GM12878 (cell line): ENCODE results near the gene GRIK4.

Experiments
- ATF2 ChIP-seq: IDR thresholded peaks from 2 replicates; pipeline ENCODE4 v1.6.1; 2012; ENCODE audit warnings: low read length, inconsistent platforms
- CBX3 ChIP-seq: fragments of 200-600 bp; sonication (generic); IDR thresholded peaks from 2 replicates; pipeline ENCODE4 v1.6.1; 2016; ENCODE audit warnings: low read depth, borderline replicate concordance
- CREM ChIP-seq: IDR thresholded peaks from 2 replicates; pipeline ENCODE4 v1.6.1; 2014; ENCODE audit warnings: antibody characterized with exemption, low read depth
- CTCF ChIP-seq, 3 experiments: IDR thresholded peaks in 2 of 3; conservative IDR thresholded peaks in 1 of 3; 2 replicates each; pipeline ENCODE4 v1.5.1; 2011; ENCODE audit warnings: low read depth in 3 of 3, low read length in 3 of 3, mild to moderate bottlenecking in 3 of 3, control low read depth in 2 of 3, moderate library complexity in 2 of 3, inconsistent platforms in 1 of 3, mixed read lengths in 1 of 3; ENCODE audit not compliant: control insufficient read depth in 2 of 3, insufficient read depth in 1 of 3; ENCODE audit errors: extremely low read depth in 1 of 3
- ESRRA ChIP-seq: IDR thresholded peaks from 2 replicates; pipeline ENCODE4 v1.6.1; 2012; ENCODE audit warnings: mild to moderate bottlenecking, low read length, improper control_type of control experiment
- EZH2 ChIP-seq: IDR thresholded peaks from 2 replicates; pipeline ENCODE4 v1.6.1; 2012; ENCODE audit warnings: low read depth, mild to moderate bottlenecking, control low read depth, inconsistent platforms, low read length, borderline replicate concordance; ENCODE audit not compliant: control insufficient read depth
- KAT2A ChIP-seq: conservative IDR thresholded peaks from 2 replicates; pipeline ENCODE4 v1.6.1; 2011; ENCODE audit warnings: low read depth, low read length; ENCODE audit not compliant: control insufficient read depth
- MYC ChIP-seq: IDR thresholded peaks from 2 replicates; pipeline ENCODE4 v1.6.1; 2011; ENCODE audit warnings: mild to moderate bottlenecking, low read length, moderate library complexity, inconsistent platforms; ENCODE audit not compliant: insufficient read depth, insufficient replicate concordance, insufficient read length, severe bottlenecking
- NFYB ChIP-seq: IDR thresholded peaks from 2 replicates; pipeline ENCODE4 v1.6.1; 2011; ENCODE audit warnings: low read depth, mild to moderate bottlenecking, low read length, improper control_type of control experiment, moderate library complexity; ENCODE audit not compliant: insufficient read depth
- PBX3 ChIP-seq: IDR thresholded peaks from 2 replicates; pipeline ENCODE4 v1.6.1; 2011; ENCODE audit warnings: mild to moderate bottlenecking, low read depth, low read length, moderate library complexity; ENCODE audit not compliant: insufficient replicate concordance
- POLR2A ChIP-seq: IDR thresholded peaks from 2 replicates; pipeline ENCODE4 v1.6.1; 2011; ENCODE audit warnings: low read depth, mild to moderate bottlenecking, low read length
- POLR2AphosphoS5 ChIP-seq: IDR thresholded peaks from 2 replicates; pipeline ENCODE4 v1.6.1; 2011; ENCODE audit warnings: mild to moderate bottlenecking, low read length, inconsistent platforms
- ZBTB40 ChIP-seq: fragments of 450-650 bp; IDR thresholded peaks from 2 replicates; pipeline ENCODE4 v1.6.1; 2016; ENCODE audit warnings: mild to moderate bottlenecking, moderate library complexity, borderline replicate concordance

DNA sequence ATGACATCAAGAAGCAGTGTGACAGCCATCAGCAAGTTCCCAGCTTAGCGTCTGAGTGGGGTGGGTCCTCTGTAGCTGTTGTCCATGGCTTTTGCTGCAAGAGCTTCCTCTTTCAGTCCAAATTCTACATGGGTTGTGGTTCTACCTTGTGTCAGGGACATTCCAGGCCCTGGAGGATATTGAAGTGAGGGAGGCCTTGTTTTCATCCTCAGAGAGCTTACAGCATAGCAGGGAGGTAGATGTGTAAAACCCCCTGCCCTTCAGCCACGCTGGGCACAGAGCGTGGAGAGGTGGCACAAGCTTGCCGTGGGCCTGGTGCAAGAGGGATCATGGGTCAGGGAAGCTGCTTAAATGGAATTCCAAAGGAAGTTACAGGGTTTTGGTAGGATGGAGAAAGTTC lies 93.9 kb downstream of the GRIK4 start:
- no peak for TF ChIP-seq MYC
- no peak for TF ChIP-seq EZH2
- no peak for TF ChIP-seq NFYB
- no peak for TF ChIP-seq CTCF (IDR thresholded peaks at IDR 0.05 in 2 of 3, conservative IDR thresholded peaks at IDR 0.05 in 1 of 3; ENCODE audit: control insufficient read depth in 2 of 3, extremely low read depth in 1 of 3, insufficient read depth in 1 of 3, low read depth in 3 of 3, low read length in 3 of 3)
- TF ChIP-seq KAT2A: no peak
- TF ChIP-seq ATF2: no peak
- TF ChIP-seq POLR2A: no peak
- no peak for TF ChIP-seq CREM
- no peak for TF ChIP-seq PBX3
- TF ChIP-seq CBX3: no peak
- TF ChIP-seq ZBTB40: no peak
- no peak for TF ChIP-seq ESRRA
- no peak for TF ChIP-seq POLR2AphosphoS5
